ENCODE data around the gene CAMK1D. TPM values are rescaled to one million over a fixed set of nuclear protein-coding genes. Genes with fewer than 3 reads are reported as not detected.

CAMK1D gene
- total and polyA plus RNA-seq, 4 experiments from 2014 or later: 5.2 to 22.2 (median 19.4) TPM

- CTCF ChIA-PET (ENCODE audit: partially characterized antibody): no interaction called here
- Histone ChIP-seq H3K4me1 (ENCODE audit: insufficient read depth, low read length) (no peaks in the 10 kb centered on the region), H3K36me3 (ENCODE audit: insufficient read depth, low read length) (no peaks in the 10 kb centered on the region), H3K27ac (ENCODE audit: low read depth, low read length) (no peak overlapping the region), H3K27me3 (ENCODE audit: insufficient read depth, low read length) (no peaks in the 10 kb centered on the region), H3K9me3 (ENCODE audit: control insufficient read depth in 1 of 2, low read length in 2 of 2) (no peaks in the 10 kb centered on the region), H3K4me3 (ENCODE audit: low read length in 2 of 2) (no peak overlapping the region)
- H3K36me3 Mint-ChIP-seq: peaks cover 7 to 9% of the 10 kb centered on the region in 2 donors
- no peak overlapping the region for H3K4me3 Mint-ChIP-seq
- H3K4me1 Mint-ChIP-seq: peaks cover 17 to 46% (median 34%) of the 10 kb centered on the region in 4 donors
- H3K27ac Mint-ChIP-seq: peak overlapping the region in 2 of 7 donors; percentile 18 to 37
- no peaks in the 10 kb centered on the region for H3K27me3 Mint-ChIP-seq
- intact Hi-C loops (cut with micrococcal nuclease): no loop called here
- POLR2A ChIA-PET (ENCODE audit: partially characterized antibody): no interaction called here
- peaks cover 0 to 5% (median 0%) of the 10 kb centered on the region in 8 donors for H3K9me3 Mint-ChIP-seq
- no peak for DNase-seq
These were observed 212.4 kb downstream of the CAMK1D start for GRCh38 chr10:12561720-12562119.

- Mint-ChIP-seq H3K36me3 (peaks cover 3 to 4% of the 10 kb centered on the region in 2 donors), H3K27me3 (no peaks in the 10 kb centered on the region), H3K27ac (peak overlapping the region in 4 of 7 donors; percentile 27 to 78 (median 36)), H3K4me3 (no peak overlapping the region), H3K9me3 (peaks cover 0 to 5% (median 0%) of the 10 kb centered on the region in 8 donors), H3K4me1 (peaks cover 24 to 50% (median 39%) of the 10 kb centered on the region in 4 donors)
- Histone ChIP-seq H3K4me3 (ENCODE audit: low read length in 2 of 2) (no peak overlapping the region), H3K9me3 (ENCODE audit: control insufficient read depth in 1 of 2, low read length in 2 of 2) (no peaks in the 10 kb centered on the region), H3K4me1 (ENCODE audit: insufficient read depth, low read length) (no peaks in the 10 kb centered on the region), H3K27me3 (ENCODE audit: insufficient read depth, low read length) (no peaks in the 10 kb centered on the region), H3K36me3 (ENCODE audit: insufficient read depth, low read length) (no peaks in the 10 kb centered on the region), H3K27ac (ENCODE audit: low read depth, low read length) (no peak overlapping the region)
- intact Hi-C loops (cut with micrococcal nuclease): no loop called here
- POLR2A ChIA-PET (ENCODE audit: partially characterized antibody): interaction anchor here (0.9 kb wide), 1 partner anchor 28 kb away, joined by 3 read pairs; no protein-coding TSS in a partner anchor
- CTCF ChIA-PET (ENCODE audit: partially characterized antibody): no interaction called here
- DNase-seq: no peak
These were observed 214.1 kb downstream of the CAMK1D start for GRCh38 chr10:12563489-12563888.

GRCh38 chr10:12564173-12564572 is 214.8 kb downstream of the CAMK1D start:
- Histone ChIP-seq H3K4me3 (ENCODE audit: low read length in 2 of 2) (no peak overlapping the region), H3K27me3 (ENCODE audit: insufficient read depth, low read length) (no peaks in the 10 kb centered on the region), H3K27ac (ENCODE audit: low read depth, low read length) (no peak overlapping the region), H3K36me3 (ENCODE audit: insufficient read depth, low read length) (no peaks in the 10 kb centered on the region), H3K4me1 (ENCODE audit: insufficient read depth, low read length) (no peaks in the 10 kb centered on the region), H3K9me3 (ENCODE audit: control insufficient read depth in 1 of 2, low read length in 2 of 2) (no peaks in the 10 kb centered on the region)
- peak overlapping the region in 1 of 8 donors; percentile 21 for H3K4me3 Mint-ChIP-seq
- H3K27me3 Mint-ChIP-seq: no peaks in the 10 kb centered on the region
- peak overlapping the region in 4 of 7 donors; percentile 0 to 78 (median 39) for H3K27ac Mint-ChIP-seq
- no peak for DNase-seq
- CTCF ChIA-PET (ENCODE audit: partially characterized antibody): interaction anchor here (0.7 to 1.6 kb wide), 3 partner anchors 11 to 92 kb away, joined by 4 to 7 read pairs (median 4); no protein-coding TSS in a partner anchor
- POLR2A ChIA-PET (ENCODE audit: partially characterized antibody): interaction anchor here (0.9 kb wide), 1 partner anchor 27 kb away, joined by 3 read pairs; no protein-coding TSS in a partner anchor
- intact Hi-C loops (cut with micrococcal nuclease): no loop called here
- H3K9me3 Mint-ChIP-seq: peaks cover 0 to 5% (median 0%) of the 10 kb centered on the region in 8 donors
- H3K36me3 Mint-ChIP-seq: peaks cover 3 to 4% of the 10 kb centered on the region in 2 donors
- H3K4me1 Mint-ChIP-seq: peaks cover 25 to 53% (median 40%) of the 10 kb centered on the region in 4 donors

- H3K27ac Mint-ChIP-seq: peak overlapping the region in 3 of 7 donors; percentile 13 to 61 (median 57)
- intact Hi-C loops (cut with micrococcal nuclease): no loop called here
These were observed 217.1 kb downstream of the CAMK1D start for GRCh38 chr10:12566161-12567115.

GRCh38 chr10:12568391-12569009 is 219.2 kb downstream of the CAMK1D start:
- peak overlapping the region in 5 of 7 donors; percentile 14 to 55 (median 32) for H3K27ac Mint-ChIP-seq
- no peak for DNase-seq
- CTCF ChIA-PET (ENCODE audit: partially characterized antibody): no interaction called here
- peaks cover 16 to 44% (median 24%) of the 10 kb centered on the region in 4 donors for H3K4me1 Mint-ChIP-seq
- H3K27me3 Mint-ChIP-seq: no peaks in the 10 kb centered on the region
- H3K27ac ChIP-seq (ENCODE audit: low read depth, low read length): no peak overlapping the region
- H3K4me3 ChIP-seq (ENCODE audit: low read length in 2 of 2): no peak overlapping the region
- no peaks in the 10 kb centered on the region for H3K27me3 ChIP-seq (ENCODE audit: insufficient read depth, low read length)
- intact Hi-C loops (cut with micrococcal nuclease): no loop called here
- H3K4me3 Mint-ChIP-seq: peak overlapping the region in 1 of 8 donors; percentile 1
- H3K36me3 Mint-ChIP-seq: peaks cover 7 to 9% of the 10 kb centered on the region in 2 donors
- H3K36me3 ChIP-seq (ENCODE audit: insufficient read depth, low read length): no peaks in the 10 kb centered on the region
- no peaks in the 10 kb centered on the region for H3K4me1 ChIP-seq (ENCODE audit: insufficient read depth, low read length)
- POLR2A ChIA-PET (ENCODE audit: partially characterized antibody): no interaction called here
- H3K9me3 Mint-ChIP-seq: no peaks in the 10 kb centered on the region
- H3K9me3 ChIP-seq (ENCODE audit: control insufficient read depth in 1 of 2, low read length in 2 of 2): no peaks in the 10 kb centered on the region

More at GRCh38 chr10:12566161-12567115, 217.1 kb downstream of the CAMK1D start:
- peaks cover 21 to 53% (median 34%) of the 10 kb centered on the region in 4 donors for H3K4me1 Mint-ChIP-seq
- Histone ChIP-seq H3K27me3 (ENCODE audit: insufficient read depth, low read length) (no peaks in the 10 kb centered on the region), H3K4me3 (ENCODE audit: low read length in 2 of 2) (no peak overlapping the region), H3K27ac (ENCODE audit: low read depth, low read length) (no peak overlapping the region), H3K36me3 (ENCODE audit: insufficient read depth, low read length) (no peaks in the 10 kb centered on the region), H3K4me1 (ENCODE audit: insufficient read depth, low read length) (no peaks in the 10 kb centered on the region), H3K9me3 (ENCODE audit: control insufficient read depth in 1 of 2, low read length in 2 of 2) (no peaks in the 10 kb centered on the region)
- no peak overlapping the region for H3K4me3 Mint-ChIP-seq
- POLR2A ChIA-PET (ENCODE audit: partially characterized antibody): interaction anchor here (0.6 kb wide), 1 partner anchor 90 kb away, joined by 7 read pairs; no protein-coding TSS in a partner anchor
- no peaks in the 10 kb centered on the region for H3K27me3 Mint-ChIP-seq
- H3K36me3 Mint-ChIP-seq: peaks cover 2 to 3% of the 10 kb centered on the region in 2 donors
- CTCF ChIA-PET (ENCODE audit: partially characterized antibody): no interaction called here
- H3K9me3 Mint-ChIP-seq: peaks cover 0 to 1% (median 0%) of the 10 kb centered on the region in 8 donors
- DNase-seq: no peak

- ChIA-PET POLR2A (ENCODE audit: partially characterized antibody) (no interaction called here), CTCF (ENCODE audit: partially characterized antibody) (no interaction called here)
- Mint-ChIP-seq H3K36me3 (peaks cover 10 to 30% of the 10 kb centered on the region in 2 donors), H3K27ac (peak overlapping the region in 1 of 7 donors; percentile 69), H3K4me3 (no peak overlapping the region), H3K9me3 (peaks cover 0 to 2% (median 0%) of the 10 kb centered on the region in 8 donors), H3K4me1 (peaks cover 4 to 14% (median 11%) of the 10 kb centered on the region in 4 donors), H3K27me3 (no peaks in the 10 kb centered on the region)
- Histone ChIP-seq H3K4me3 (ENCODE audit: low read length in 2 of 2) (no peak overlapping the region), H3K27ac (ENCODE audit: low read depth, low read length) (no peak overlapping the region), H3K9me3 (ENCODE audit: control insufficient read depth in 1 of 2, low read length in 2 of 2) (no peaks in the 10 kb centered on the region), H3K27me3 (ENCODE audit: insufficient read depth, low read length) (no peaks in the 10 kb centered on the region), H3K4me1 (ENCODE audit: insufficient read depth, low read length) (no peaks in the 10 kb centered on the region), H3K36me3 (ENCODE audit: insufficient read depth, low read length) (no peaks in the 10 kb centered on the region)
- DNase-seq: no peak
- intact Hi-C loops (cut with micrococcal nuclease): no loop called here
These were observed 222.9 kb downstream of the CAMK1D start for GRCh38 chr10:12572281-12572680.

- Mint-ChIP-seq H3K36me3 (peaks cover 15 to 29% of the 10 kb centered on the region in 2 donors), H3K27ac (peak overlapping the region in 2 of 7 donors; percentile 8 to 66)
These were observed 228.3 kb downstream of the CAMK1D start for GRCh38 chr10:12577610-12578009.

More at GRCh38 chr10:12577610-12578009, 228.3 kb downstream of the CAMK1D start:
- H3K27ac ChIP-seq (ENCODE audit: low read depth, low read length): no peak overlapping the region
- H3K9me3 ChIP-seq (ENCODE audit: control insufficient read depth in 1 of 2, low read length in 2 of 2): no peaks in the 10 kb centered on the region
- no peak for DNase-seq
- Mint-ChIP-seq H3K9me3 (peaks cover 0 to 2% (median 0%) of the 10 kb centered on the region in 8 donors), H3K27me3 (no peaks in the 10 kb centered on the region), H3K4me3 (no peak overlapping the region), H3K4me1 (peaks cover 0 to 21% (median 11%) of the 10 kb centered on the region in 4 donors)
- intact Hi-C loops (cut with micrococcal nuclease): no loop called here
- no peaks in the 10 kb centered on the region for H3K4me1 ChIP-seq (ENCODE audit: insufficient read depth, low read length)
- POLR2A ChIA-PET (ENCODE audit: partially characterized antibody): interaction anchor here (1.6 kb wide), 1 partner anchor 10 kb away, joined by 5 read pairs; no protein-coding TSS in a partner anchor
- CTCF ChIA-PET (ENCODE audit: partially characterized antibody): no interaction called here
- no peak overlapping the region for H3K4me3 ChIP-seq (ENCODE audit: low read length in 2 of 2)
- H3K36me3 ChIP-seq (ENCODE audit: insufficient read depth, low read length): no peaks in the 10 kb centered on the region
- H3K27me3 ChIP-seq (ENCODE audit: insufficient read depth, low read length): no peaks in the 10 kb centered on the region
